SHP77 (cell line): ENCODE results near the gene XYLT2.
"Not testable (repeated sequence)": the region's sequence is repeated elsewhere in the genome, so short reads cannot be mapped to it uniquely, and the experiment has no call there.

Experiments used
- DNase-seq, 2 experiments: peaks; one replicate each; lab custom pipeline; 2025; lab: John Stamatoyannopoulos, UW

The XYLT2 gene

GRCh38 chr17:50345432-50346312 lies at the start of gene XYLT2:
XYLT2 (plus strand) TSS chr17:50346126; CDS start chr17:50346141, 15 bp downstream.
- DNase-seq: peak; percentile 73 to 81

- DNase-seq: peak; percentile 46 to 65
These were observed 48.5 kb upstream of the XYLT2 start for GRCh38 chr17:50297407-50297865.

GRCh38 chr17:50298018-50298417 lies 47.9 kb upstream of the XYLT2 start:
- no peak for DNase-seq

GRCh38 chr17:50299776-50300175 lies 46.1 kb upstream of the XYLT2 start:
- no peak for DNase-seq

GRCh38 chr17:50300824-50301223 lies 45.1 kb upstream of the XYLT2 start:
- DNase-seq: not testable (repeated sequence)

- no peak for DNase-seq
These were observed 43.9 kb upstream of the XYLT2 start for GRCh38 chr17:50301891-50302584.

GRCh38 chr17:50303051-50303450 lies 42.9 kb upstream of the XYLT2 start:
- DNase-seq: no peak

GRCh38 chr17:50303596-50303995 lies 42.3 kb upstream of the XYLT2 start:
- no peak for DNase-seq

GRCh38 chr17:50304781-50305404 lies 41.0 kb upstream of the XYLT2 start:
- DNase-seq: no peak

- DNase-seq: no peak
These were observed 38.3 kb upstream of the XYLT2 start for GRCh38 chr17:50307654-50308053.

GRCh38 chr17:50308666-50309065 lies 37.3 kb upstream of the XYLT2 start:
- DNase-seq: no peak

- no peak for DNase-seq
These were observed 35.3 kb upstream of the XYLT2 start for GRCh38 chr17:50310455-50311111.

GRCh38 chr17:50311112-50311460 lies 34.8 kb upstream of the XYLT2 start:
- DNase-seq: no peak

- no peak for DNase-seq
These were observed 34.4 kb upstream of the XYLT2 start for GRCh38 chr17:50311483-50311882.

GRCh38 chr17:50312308-50312707 lies 33.6 kb upstream of the XYLT2 start:
- DNase-seq: no peak

GRCh38 chr17:50314456-50315011 lies 31.4 kb upstream of the XYLT2 start:
- no peak for DNase-seq

GRCh38 chr17:50316016-50316587 lies 29.8 kb upstream of the XYLT2 start:
- no peak for DNase-seq

- not testable (repeated sequence) for DNase-seq
These were observed 29.3 kb upstream of the XYLT2 start for GRCh38 chr17:50316660-50317059.

GRCh38 chr17:50317121-50317520 lies 28.8 kb upstream of the XYLT2 start:
- no peak for DNase-seq

GRCh38 chr17:50318501-50319285 lies 27.2 kb upstream of the XYLT2 start:
- no peak for DNase-seq
